ENCODE measurements around the gene ANK3. TPM values are rescaled to one million over a fixed set of nuclear protein-coding genes. Genes with fewer than 3 reads are reported as not detected.

ANK3 gene
- total and polyA plus RNA-seq, 4 experiments from 2014 or later, result 7.2 to 90.1 (median 55.8) TPM

DNA sequence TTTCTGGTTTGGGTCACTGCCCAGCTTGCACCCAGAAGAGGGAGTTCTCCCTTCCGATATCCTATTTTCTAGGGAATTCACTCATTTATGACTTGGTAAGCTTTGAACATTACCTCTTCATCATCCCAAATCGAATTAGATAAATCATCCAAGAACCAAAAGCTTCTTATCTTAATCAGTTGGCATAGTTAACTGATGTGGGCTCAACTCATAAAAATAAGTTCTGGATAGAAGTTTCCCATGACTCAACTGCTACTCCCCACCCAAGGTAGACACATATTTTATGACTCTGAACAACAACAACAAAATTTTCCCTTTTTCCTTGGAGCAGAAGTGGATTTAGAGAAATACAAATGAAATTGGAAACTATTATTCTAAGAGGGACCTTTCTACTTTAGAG, 380.4 kb downstream of the ANK3 start:
- Mint-ChIP-seq H3K36me3 (no peaks in the 10 kb centered on the region), H3K4me3 (no peak overlapping the region), H3K27me3 (peaks cover 10 to 12% of the 10 kb centered on the region in 2 donors), H3K27ac (no peak overlapping the region), H3K4me1 (no peaks in the 10 kb centered on the region), H3K9me3 (no peaks in the 10 kb centered on the region)
- no peak overlapping the region for H3K27ac ChIP-seq (ENCODE audit: low read depth, low read length)
- no peak for DNase-seq
- H3K9me3 ChIP-seq (ENCODE audit: control insufficient read depth in 1 of 2, low read length in 2 of 2), result no peaks in the 10 kb centered on the region
- ChIA-PET POLR2A (ENCODE audit: partially characterized antibody) (no interaction called here), CTCF (ENCODE audit: partially characterized antibody) (no interaction called here)
- H3K36me3 ChIP-seq (ENCODE audit: insufficient read depth, low read length), result no peaks in the 10 kb centered on the region
- no peak overlapping the region for H3K4me3 ChIP-seq (ENCODE audit: low read length in 2 of 2)
- H3K4me1 ChIP-seq (ENCODE audit: insufficient read depth, low read length), result no peaks in the 10 kb centered on the region
- H3K27me3 ChIP-seq (ENCODE audit: insufficient read depth, low read length), result no peaks in the 10 kb centered on the region
- intact Hi-C loops (cut with micrococcal nuclease), result no loop called here

DNA sequence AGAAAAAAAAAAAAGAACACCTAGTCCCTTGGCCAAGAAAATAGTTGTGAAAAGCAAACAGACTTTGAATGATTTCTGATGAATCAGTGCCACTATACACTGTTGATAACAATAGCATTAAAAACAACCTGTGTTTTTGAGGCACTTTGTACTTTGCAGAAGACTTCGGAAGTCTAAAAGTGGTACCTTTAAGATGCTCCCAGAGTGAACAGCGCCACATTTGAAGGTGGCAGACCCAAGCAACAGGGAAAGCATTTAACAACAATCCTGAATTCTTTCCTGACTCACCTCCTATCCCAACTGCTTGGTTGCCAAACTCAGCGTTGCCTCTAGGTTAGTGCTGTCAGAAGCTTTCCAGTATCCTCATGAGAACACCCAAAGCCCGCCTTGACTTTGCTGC, 380.9 kb downstream of the ANK3 start:
- Mint-ChIP-seq H3K27me3 (peaks cover 10% of the 10 kb centered on the region in 2 donors), H3K4me3 (no peak overlapping the region), H3K4me1 (no peaks in the 10 kb centered on the region), H3K27ac (no peak overlapping the region), H3K9me3 (no peaks in the 10 kb centered on the region), H3K36me3 (no peaks in the 10 kb centered on the region)
- Histone ChIP-seq H3K9me3 (ENCODE audit: control insufficient read depth in 1 of 2, low read length in 2 of 2) (no peaks in the 10 kb centered on the region), H3K27ac (ENCODE audit: low read depth, low read length) (no peak overlapping the region), H3K27me3 (ENCODE audit: insufficient read depth, low read length) (no peaks in the 10 kb centered on the region), H3K4me3 (ENCODE audit: low read length in 2 of 2) (no peak overlapping the region), H3K36me3 (ENCODE audit: insufficient read depth, low read length) (no peaks in the 10 kb centered on the region), H3K4me1 (ENCODE audit: insufficient read depth, low read length) (no peaks in the 10 kb centered on the region)
- intact Hi-C loops (cut with micrococcal nuclease), result no loop called here
- DNase-seq, result no peak
- ChIA-PET POLR2A (ENCODE audit: partially characterized antibody) (no interaction called here), CTCF (ENCODE audit: partially characterized antibody) (no interaction called here)

DNA sequence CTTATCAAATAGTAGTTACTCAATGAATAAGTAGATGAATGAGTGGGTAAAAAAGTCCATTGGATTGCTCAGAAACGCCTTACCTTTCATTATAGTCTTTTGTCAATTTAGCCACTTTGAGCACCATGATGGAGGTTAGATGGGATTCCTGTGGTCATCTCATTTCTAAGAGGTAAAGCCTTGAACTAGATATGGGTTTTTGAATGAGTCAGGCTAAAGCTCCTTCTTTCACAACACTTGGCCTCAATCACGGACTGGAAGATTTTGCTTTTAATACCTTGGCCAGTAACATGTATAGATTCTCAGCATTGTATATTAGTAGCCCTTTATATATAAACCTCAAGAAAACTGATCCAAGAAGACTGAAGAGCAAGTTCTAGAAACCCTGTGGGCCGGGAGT, 383.6 kb downstream of the ANK3 start:
- Histone ChIP-seq H3K36me3 (ENCODE audit: insufficient read depth, low read length) (no peaks in the 10 kb centered on the region), H3K4me3 (ENCODE audit: low read length in 2 of 2) (no peak overlapping the region), H3K4me1 (ENCODE audit: insufficient read depth, low read length) (no peaks in the 10 kb centered on the region), H3K27ac (ENCODE audit: low read depth, low read length) (no peak overlapping the region), H3K9me3 (ENCODE audit: control insufficient read depth in 1 of 2, low read length in 2 of 2) (no peaks in the 10 kb centered on the region), H3K27me3 (ENCODE audit: insufficient read depth, low read length) (no peaks in the 10 kb centered on the region)
- ChIA-PET POLR2A (ENCODE audit: partially characterized antibody) (no interaction called here), CTCF (ENCODE audit: partially characterized antibody) (no interaction called here)
- no peak for DNase-seq
- H3K27me3 Mint-ChIP-seq, result peaks cover 0 to 3% of the 10 kb centered on the region in 2 donors
- intact Hi-C loops (cut with micrococcal nuclease), result no loop called here
- no peak overlapping the region for H3K4me3 Mint-ChIP-seq
- no peaks in the 10 kb centered on the region for H3K36me3 Mint-ChIP-seq
- peaks cover 0 to under 1% (median 0%) of the 10 kb centered on the region in 4 donors for H3K4me1 Mint-ChIP-seq
- H3K27ac Mint-ChIP-seq, result no peak overlapping the region
- no peaks in the 10 kb centered on the region for H3K9me3 Mint-ChIP-seq

DNA sequence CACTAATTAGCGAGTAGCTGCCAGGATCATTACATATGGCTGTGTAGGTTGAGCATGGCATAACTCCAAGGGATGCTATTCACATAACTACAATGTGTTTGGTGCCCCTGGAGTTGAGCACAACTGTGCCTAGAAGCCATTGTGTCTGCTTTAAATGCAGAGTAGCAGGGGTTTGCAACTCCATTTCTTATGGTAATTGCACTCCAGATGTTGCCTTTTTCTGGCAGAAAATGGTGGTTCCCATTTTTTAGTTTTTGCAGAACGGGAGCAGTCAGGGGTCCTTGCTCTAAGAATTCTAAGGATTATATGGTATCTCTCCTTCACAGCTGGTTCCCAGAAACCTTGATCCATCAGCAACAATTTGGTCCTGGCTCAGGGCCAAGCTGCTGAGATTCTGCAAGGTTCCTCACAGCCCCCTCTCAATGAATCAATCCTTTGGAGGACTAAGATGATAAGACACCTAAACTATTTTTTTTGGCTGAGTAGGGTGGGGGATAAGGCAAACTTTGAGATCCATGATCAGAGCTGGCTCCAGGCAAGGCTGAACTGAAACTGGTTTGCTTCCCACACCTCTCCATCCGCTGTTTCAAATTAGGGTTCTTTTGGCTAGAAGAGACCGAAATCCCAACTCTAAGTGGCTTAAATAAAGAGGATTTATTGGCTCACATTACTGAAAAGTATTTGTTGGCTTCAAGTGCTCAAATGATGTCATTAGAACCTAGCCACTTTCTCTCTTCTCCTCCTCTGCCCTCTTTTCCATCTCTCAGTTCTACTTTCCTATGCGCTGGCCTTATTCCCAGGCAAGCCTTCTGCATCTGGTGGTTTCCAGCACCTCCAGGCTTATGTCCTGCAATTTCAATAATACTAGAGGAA, 385.8 kb downstream of the ANK3 start:
- Mint-ChIP-seq H3K27me3 (peaks cover 0 to 3% of the 10 kb centered on the region in 2 donors), H3K4me1 (peaks cover 0 to 5% (median 3%) of the 10 kb centered on the region in 4 donors), H3K27ac (no peak overlapping the region), H3K4me3 (no peak overlapping the region), H3K36me3 (no peaks in the 10 kb centered on the region), H3K9me3 (peaks cover 0 to 7% (median 0%) of the 10 kb centered on the region in 8 donors)
- Histone ChIP-seq H3K27me3 (ENCODE audit: insufficient read depth, low read length) (no peaks in the 10 kb centered on the region), H3K4me1 (ENCODE audit: insufficient read depth, low read length) (no peaks in the 10 kb centered on the region), H3K36me3 (ENCODE audit: insufficient read depth, low read length) (no peaks in the 10 kb centered on the region), H3K27ac (ENCODE audit: low read depth, low read length) (no peak overlapping the region), H3K9me3 (ENCODE audit: control insufficient read depth in 1 of 2, low read length in 2 of 2) (no peaks in the 10 kb centered on the region), H3K4me3 (ENCODE audit: low read length in 2 of 2) (no peak overlapping the region)
- ChIA-PET POLR2A (ENCODE audit: partially characterized antibody) (no interaction called here), CTCF (ENCODE audit: partially characterized antibody) (no interaction called here)
- intact Hi-C loops (cut with micrococcal nuclease), result no loop called here
- no peak for DNase-seq

DNA sequence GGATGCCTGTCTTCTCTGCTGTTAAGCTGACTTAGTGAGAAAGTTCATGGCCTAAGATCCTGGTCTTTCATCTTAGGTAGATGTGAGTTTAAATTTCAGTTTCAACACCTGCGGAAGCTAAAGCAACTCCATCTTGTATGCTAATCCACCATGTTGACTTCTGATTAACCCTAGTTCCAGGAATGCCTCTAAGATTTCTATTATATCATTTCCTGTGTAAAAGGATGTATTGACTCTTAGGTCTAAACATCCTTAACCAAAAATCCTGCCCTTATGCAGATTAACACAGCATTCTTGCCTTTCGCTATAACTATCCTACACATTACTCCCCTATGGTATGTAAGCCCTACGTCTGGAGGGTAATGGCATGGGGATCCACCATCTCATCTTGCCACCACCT, 388.9 kb downstream of the ANK3 start:
- H3K36me3 ChIP-seq (ENCODE audit: insufficient read depth, low read length), result no peaks in the 10 kb centered on the region
- H3K27ac Mint-ChIP-seq, result no peak overlapping the region

DNA sequence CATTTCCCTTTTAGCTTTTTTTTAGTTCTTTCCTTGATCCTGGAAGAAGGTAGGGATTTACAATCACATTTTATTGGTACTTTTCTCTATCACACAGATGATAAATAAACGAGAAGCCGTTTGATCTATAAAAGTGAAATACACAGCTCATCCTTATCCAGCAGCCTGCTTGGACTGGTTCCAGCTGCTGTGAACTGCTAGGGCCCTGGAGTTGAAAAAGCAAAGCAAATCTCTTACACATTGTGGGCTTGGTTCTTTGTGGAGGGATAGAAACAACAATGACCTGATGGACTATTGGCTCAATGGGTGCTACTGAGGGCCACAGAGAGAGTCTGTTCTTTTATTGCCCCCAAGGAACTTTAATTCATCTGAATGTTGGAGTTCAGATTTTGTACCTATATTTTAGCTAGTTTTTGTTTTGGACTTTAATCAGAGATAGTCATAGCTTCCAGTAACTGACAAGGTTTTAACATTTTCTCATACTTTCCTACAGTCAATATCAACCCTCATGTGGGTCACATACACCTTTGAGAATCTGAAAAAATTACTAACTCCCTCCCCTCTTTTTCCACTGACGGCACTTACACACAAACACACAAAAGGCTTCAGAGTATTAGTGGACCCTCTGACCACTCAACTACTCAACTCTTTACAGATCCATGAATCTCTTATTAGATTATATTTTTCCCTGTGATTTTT, 391.7 kb downstream of the ANK3 start:
- no peaks in the 10 kb centered on the region for H3K9me3 ChIP-seq (ENCODE audit: control insufficient read depth in 1 of 2, low read length in 2 of 2)
- H3K27ac Mint-ChIP-seq, result no peak overlapping the region
- intact Hi-C loops (cut with micrococcal nuclease), result no loop called here
- H3K4me3 ChIP-seq (ENCODE audit: low read length in 2 of 2), result no peak overlapping the region
- no peaks in the 10 kb centered on the region for H3K4me1 ChIP-seq (ENCODE audit: insufficient read depth, low read length)
- H3K9me3 Mint-ChIP-seq, result peaks cover 0 to 9% (median 0%) of the 10 kb centered on the region in 8 donors
- ChIA-PET CTCF (ENCODE audit: partially characterized antibody) (no interaction called here), POLR2A (ENCODE audit: partially characterized antibody) (no interaction called here)
- H3K27me3 Mint-ChIP-seq, result peaks cover 4 to 8% of the 10 kb centered on the region in 2 donors
- peaks cover 0 to 5% (median 3%) of the 10 kb centered on the region in 4 donors for H3K4me1 Mint-ChIP-seq
- H3K36me3 ChIP-seq (ENCODE audit: insufficient read depth, low read length), result no peaks in the 10 kb centered on the region
- H3K27me3 ChIP-seq (ENCODE audit: insufficient read depth, low read length), result no peaks in the 10 kb centered on the region
- H3K27ac ChIP-seq (ENCODE audit: low read depth, low read length), result no peak overlapping the region
- H3K36me3 Mint-ChIP-seq, result no peaks in the 10 kb centered on the region
- H3K4me3 Mint-ChIP-seq, result no peak overlapping the region
- DNase-seq, result no peak

More for the DNA sequence above, 388.9 kb downstream of the ANK3 start:
- peaks cover 0 to 5% (median 3%) of the 10 kb centered on the region in 4 donors for H3K4me1 Mint-ChIP-seq
- H3K27me3 Mint-ChIP-seq, result peaks cover 0 to 3% of the 10 kb centered on the region in 2 donors
- H3K4me3 Mint-ChIP-seq, result no peak overlapping the region
- Histone ChIP-seq H3K27ac (ENCODE audit: low read depth, low read length) (no peak overlapping the region), H3K9me3 (ENCODE audit: control insufficient read depth in 1 of 2, low read length in 2 of 2) (no peaks in the 10 kb centered on the region), H3K4me3 (ENCODE audit: low read length in 2 of 2) (no peak overlapping the region), H3K27me3 (ENCODE audit: insufficient read depth, low read length) (no peaks in the 10 kb centered on the region), H3K4me1 (ENCODE audit: insufficient read depth, low read length) (no peaks in the 10 kb centered on the region)
- DNase-seq, result no peak
- POLR2A ChIA-PET (ENCODE audit: partially characterized antibody), result no interaction called here
- peaks cover 0 to 9% (median 0%) of the 10 kb centered on the region in 8 donors for H3K9me3 Mint-ChIP-seq
- CTCF ChIA-PET (ENCODE audit: partially characterized antibody), result no interaction called here
- intact Hi-C loops (cut with micrococcal nuclease), result no loop called here
- H3K36me3 Mint-ChIP-seq, result no peaks in the 10 kb centered on the region

DNA sequence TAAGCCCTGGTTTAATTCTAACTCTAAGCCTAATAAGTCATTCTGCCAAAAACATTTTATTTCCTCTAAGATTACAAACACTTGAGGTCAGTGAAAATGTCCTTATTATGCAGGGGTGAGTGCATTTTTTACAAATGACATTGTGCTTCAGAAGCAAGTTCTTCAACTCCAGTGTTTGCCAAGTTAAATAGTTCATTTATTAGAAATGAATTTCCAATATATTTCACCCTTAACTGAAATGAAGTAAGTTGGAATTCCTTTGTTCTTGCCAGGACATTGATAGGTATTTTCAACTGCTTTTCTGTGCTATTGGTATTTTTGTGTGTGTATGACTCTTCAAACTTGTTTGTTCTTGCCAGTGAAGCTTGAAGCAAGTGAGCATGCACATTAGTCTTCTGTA, 393.8 kb downstream of the ANK3 start:
- Histone ChIP-seq H3K27me3 (ENCODE audit: insufficient read depth, low read length) (no peaks in the 10 kb centered on the region), H3K4me3 (ENCODE audit: low read length in 2 of 2) (no peak overlapping the region), H3K4me1 (ENCODE audit: insufficient read depth, low read length) (no peaks in the 10 kb centered on the region), H3K27ac (ENCODE audit: low read depth, low read length) (no peak overlapping the region), H3K9me3 (ENCODE audit: control insufficient read depth in 1 of 2, low read length in 2 of 2) (no peaks in the 10 kb centered on the region), H3K36me3 (ENCODE audit: insufficient read depth, low read length) (no peaks in the 10 kb centered on the region)
- Mint-ChIP-seq H3K9me3 (peaks cover 0 to 9% (median 0%) of the 10 kb centered on the region in 8 donors), H3K4me3 (no peak overlapping the region), H3K4me1 (peaks cover 4 to 10% (median 6%) of the 10 kb centered on the region in 4 donors), H3K36me3 (no peaks in the 10 kb centered on the region), H3K27ac (no peak overlapping the region), H3K27me3 (peaks cover 9 to 13% of the 10 kb centered on the region in 2 donors)
- intact Hi-C loops (cut with micrococcal nuclease), result no loop called here
- no peak for DNase-seq
- ChIA-PET CTCF (ENCODE audit: partially characterized antibody) (no interaction called here), POLR2A (ENCODE audit: partially characterized antibody) (no interaction called here)
